Heart right ventricle (tissue), 16 donors: ENCODE data around the gene RLF. TPM values are rescaled to one million over a fixed set of nuclear protein-coding genes. Genes with fewer than 3 reads are reported as not detected.

Source experiments
- ATAC-seq, 8 donors: fragments of 200-7000 bp; cut with Tn5 transposase; one replicate each; pipeline ENCODE4 v1.9.1; 2020; ENCODE audit warnings: mild to moderate bottlenecking in 8 of 8, moderate library complexity in 8 of 8, moderate number of reproducible peaks in 1 of 8
- DNase-seq, 2 donors: peaks; one replicate each; pipeline ENCODE4 v3.0.0-alpha.2; 2020
- H3K27ac ChIP-seq, 10 donors: fragments of 200-600 bp; sonication (generic) in 2 of 10; one replicate each; pipeline versions ENCODE4 v1.5.0 to v1.8.0; 2020 to 2022; ENCODE audit warnings: mild to moderate bottlenecking in 3 of 10
- H3K27me3 ChIP-seq, 7 donors: fragments of 200-600 bp; one replicate each; pipeline ENCODE4 v1.8.0; 2021 to 2022; ENCODE audit warnings: mild to moderate bottlenecking in 2 of 7
- H3K36me3 ChIP-seq, 9 donors: fragments of 200-600 bp; sonication (generic) in 1 of 9; one replicate each; pipeline versions ENCODE4 v1.5.0 to v1.8.0; 2020 to 2022; ENCODE audit warnings: mild to moderate bottlenecking in 2 of 9
- H3K4me1 ChIP-seq, 9 donors: fragments of 200-600 bp; sonication (generic) in 1 of 9; one replicate each; pipeline versions ENCODE4 v1.5.0 to v1.8.0; 2020 to 2022; ENCODE audit warnings: mild to moderate bottlenecking in 4 of 9
- H3K4me3 ChIP-seq, 10 donors: fragments of 200-600 bp; sonication (generic) in 2 of 10; one replicate each; pipeline versions ENCODE4 v1.5.0 to v1.8.0; 2020 to 2022; ENCODE audit warnings: mild to moderate bottlenecking in 7 of 10, moderate library complexity in 2 of 10
- H3K9me3 ChIP-seq, 11 donors: fragments of 200-600 bp in 10 of 11; sonication (generic) in 2 of 11; one replicate each; pipeline versions ENCODE4 v1.5.0 to v1.8.0; 2013 to 2022; ENCODE audit warnings: mild to moderate bottlenecking in 2 of 11, control low read depth in 1 of 11, moderate library complexity in 1 of 11
- CTCF ChIP-seq, 9 donors: fragments of 200-600 bp; sonication (generic) in 2 of 9; IDR thresholded peaks; one replicate each; pipeline versions ENCODE4 v1.5.0 to v1.8.0; 2021 to 2022; ENCODE audit warnings: antibody characterized with exemption in 9 of 9, mild to moderate bottlenecking in 5 of 9, moderate library complexity in 1 of 9
- WGBS, 2 donors: extraction: QIAGEN DNeasy Blood & Tissue Kit; methylation state at CpG; one replicate each; pipeline ENCODE4 v1.1.7; 2013; ENCODE audit warnings: inconsistent platforms in 1 of 2; 5-methylcytosine and 5-hydroxymethylcytosine counted together
- intact Hi-C, 10 donors: fragments of 100-400 bp; cut with DNase I; formaldehyde crosslinking; loops; one replicate each; pipeline versions ENCODE4 v1.11.1 to v1.14.2; 2022
- polyA plus RNA-seq, 2 donors: library from polyadenylated mRNA; stranded (reverse); fragments of 200-250 nt; gene quantifications; one replicate each; pipeline ENCODE4 v1.2.3, GENCODE V29; 2013
- total RNA-seq, 10 donors: library from RNA; stranded (reverse); fragmentation: NEBNext Ultra II Directional in 3 of 10; extraction: Animal tissue kit (Norgen Biotek cat#: 25700) in 3 of 10; gene quantifications; one replicate each; pipeline versions ENCODE4 v1.2.1 to v1.2.4, GENCODE V29; 2021 to 2023
- donor health status: Arrhythmogenic right ventricular cardiomyopathy.
- donor health status: ischemic (EF 13 %, LVEDD 7.1; RV severe dilation, severe dysfunction).
- donor health status: healthy with polysubstance abuse.
- donor health status: DM: no; HTN: yes; CAD: no.
- donor health status: DM: no; HTN: no; CAD: no.
- donor health status: ischemic (EF 25% LVEDD 6.9; RV normal size, moderate dysfunction).
- donor health status: ischemic (EF 25% LVEDD 5.7; RV mildly dilated, moderate dysfunction).
- donor health status: healthy.
- donor health status: DM: yes; HTN: yes; CAD: no.
- donor health status: Ischemic cardiomyopathy.
- donor health status: ischemic (EF 35%, LVEDD 5.7; RV mildly dilated, moderate dysfunction).
- donor health status: nonischemic (EF 11% LVEDD 7.7; RV severe dilation, severe dysfunction).
- donor health status: DM: yes; HTN: yes; CAD: no.
- donor health status: PGD.
- donor health status: ischemic (EF 29% LVEDD 5.4; RV normal size, mild dysfunction).
- donor health status: nonischemic (EF 23%, LVEDD 6.1; RV moderate dilation, normal function).

Gene RLF
- total and polyA plus RNA-seq, 12 donors, result 3.8 to 17.3 (median 12.4) TPM

GRCh38 chr1:40197656-40198055 lies 36.5 kb downstream of the RLF start:
- peak in 2 of 9 donors; percentile 20 for TF ChIP-seq CTCF (IDR thresholded peaks at IDR 0.05)
- ATAC-seq (no peak), DNase-seq (no peak)
- Histone ChIP-seq H3K4me1 (peaks cover 0 to 15% (median 10%) of the 10 kb centered on the region in 9 donors), H3K27ac (no peak overlapping the region), H3K9me3 (no peaks in the 10 kb centered on the region), H3K36me3 (peaks cover 0 to 92% (median 9%) of the 10 kb centered on the region in 9 donors), H3K4me3 (no peak overlapping the region), H3K27me3 (no peaks in the 10 kb centered on the region)
- 95 to 100% methylated on average over 1 of the region's 1 CpG for WGBS, 2 donors
- intact Hi-C loops, result no loop called here

- no peak for ATAC-seq
- Histone ChIP-seq H3K4me3 (no peak overlapping the region), H3K27me3 (no peaks in the 10 kb centered on the region), H3K36me3 (peaks cover 0 to 93% (median 11%) of the 10 kb centered on the region in 9 donors), H3K4me1 (peaks cover 0 to 15% (median 10%) of the 10 kb centered on the region in 9 donors), H3K9me3 (no peaks in the 10 kb centered on the region), H3K27ac (peak overlapping the region in 2 of 10 donors; percentile 35 to 45)
- DNase-seq, result no peak
- TF ChIP-seq CTCF (IDR thresholded peaks at IDR 0.05), result no peak
- intact Hi-C loops, result no loop called here
- WGBS, 2 donors, result 87 to 89% methylated on average over 3 of the region's 3 CpGs
Measured at GRCh38 chr1:40199126-40199525, 37.9 kb downstream of the RLF start.

- no peak overlapping the region for H3K27ac ChIP-seq
- WGBS, 2 donors, result 96% methylated on average over 4 of the region's 4 CpGs
- intact Hi-C loops, result no loop called here
- H3K9me3 ChIP-seq, result no peaks in the 10 kb centered on the region
- H3K36me3 ChIP-seq, result peaks cover 0 to 91% (median 15%) of the 10 kb centered on the region in 9 donors
- H3K4me3 ChIP-seq, result no peak overlapping the region
- TF ChIP-seq CTCF (IDR thresholded peaks at IDR 0.05), result no peak
- H3K27me3 ChIP-seq, result no peaks in the 10 kb centered on the region
- peaks cover 0 to 14% (median 8%) of the 10 kb centered on the region in 9 donors for H3K4me1 ChIP-seq
- ATAC-seq (no peak), DNase-seq (no peak)
Measured at GRCh38 chr1:40204856-40205255, 43.7 kb downstream of the RLF start.

- intact Hi-C loops, result no loop called here
- Histone ChIP-seq H3K4me1 (peaks cover 0 to 23% (median 15%) of the 10 kb centered on the region in 9 donors), H3K4me3 (no peak overlapping the region), H3K27ac (peak overlapping the region in 1 of 10 donors; percentile 1), H3K9me3 (no peaks in the 10 kb centered on the region), H3K27me3 (no peaks in the 10 kb centered on the region), H3K36me3 (peaks cover 0 to 95% (median 3%) of the 10 kb centered on the region in 9 donors)
- no peak for ATAC-seq
- TF ChIP-seq CTCF (IDR thresholded peaks at IDR 0.05), result no peak
- DNase-seq, result no peak
- WGBS, 2 donors, result 77 to 85% methylated on average over 3 of the region's 3 CpGs
Measured at GRCh38 chr1:40210511-40211204, 49.5 kb downstream of the RLF start.
